Activated naive CD4-positive, alpha-beta T cell treated with Interleukin-2 at 50 U/mL for 16 hours (primary cell): ENCODE data around the gene CFAP46.

Experiments
- DNase-seq: peaks from one replicate; pipeline ENCODE4 v3.0.0-alpha.2; 2020

The CFAP46 gene

DNA sequence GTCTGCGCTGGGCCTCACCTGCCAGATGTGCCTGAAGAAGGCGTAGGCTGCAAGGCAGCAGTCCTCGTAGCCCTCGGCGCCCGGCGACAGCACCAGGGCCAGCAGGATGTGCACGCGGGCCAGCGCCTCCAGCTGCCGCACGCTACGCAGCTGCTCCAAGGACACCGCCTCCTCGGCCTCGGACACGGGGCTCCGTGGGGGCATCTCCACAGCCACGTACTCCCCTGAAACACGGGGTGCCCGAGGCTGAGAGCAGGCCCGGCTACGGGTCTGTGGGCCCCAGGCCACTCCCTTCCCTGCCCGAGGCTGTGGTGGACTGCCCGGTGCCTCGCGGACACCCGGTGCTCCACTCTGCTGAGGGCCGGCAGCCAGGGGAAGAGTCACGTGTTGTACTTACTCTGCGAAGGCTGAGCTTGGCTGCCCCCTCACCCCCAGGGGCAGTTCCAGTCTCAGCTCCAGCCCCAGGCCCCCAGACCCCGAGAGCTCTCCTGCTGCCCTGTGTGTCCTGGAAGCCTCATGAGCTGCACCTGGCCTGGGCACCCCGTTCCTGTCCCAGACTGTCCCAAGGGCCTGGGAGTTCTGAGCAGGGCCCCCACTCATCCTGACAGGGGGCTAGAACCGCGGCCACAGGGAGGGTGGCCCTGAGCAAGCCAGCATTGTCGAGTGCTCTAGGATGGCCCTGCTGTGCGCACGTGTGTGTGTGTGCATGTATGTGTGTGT, 62.8 kb downstream of the CFAP46 start:
- DNase-seq, result no peak

DNA sequence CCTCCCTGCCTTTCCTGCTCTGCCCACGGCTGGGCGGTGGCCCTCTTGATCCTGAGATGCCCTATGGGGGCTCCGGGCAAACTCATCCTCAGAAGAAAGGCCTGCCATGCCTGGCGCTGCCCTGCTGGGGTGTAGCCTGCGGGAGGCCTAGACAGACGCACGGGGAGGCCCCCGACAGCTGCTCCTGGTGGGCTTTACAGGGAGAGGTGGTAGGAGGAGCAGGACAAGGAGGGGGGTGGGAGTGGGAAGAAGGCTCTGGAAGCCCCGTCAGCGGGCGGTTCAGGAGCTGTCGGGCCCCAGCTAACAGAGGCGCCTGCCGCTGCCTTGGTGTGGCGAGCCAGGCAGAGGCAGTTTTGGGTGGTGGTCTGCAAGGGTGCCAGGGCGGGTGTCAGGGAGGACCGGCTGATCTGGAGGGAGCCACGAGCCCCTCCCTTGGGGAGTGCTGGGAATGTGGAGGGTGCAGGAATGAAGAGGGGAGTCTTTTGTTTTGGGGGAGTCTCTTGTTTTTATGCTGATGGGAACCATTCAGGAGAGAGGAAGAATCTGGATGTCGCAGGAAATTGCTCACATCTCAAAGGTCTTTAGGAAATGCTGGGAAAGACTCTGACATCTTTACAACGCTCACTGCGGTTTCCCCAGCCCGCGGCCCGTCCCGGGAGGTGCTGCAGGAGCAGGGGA, 63.5 kb downstream of the CFAP46 start:
- no peak for DNase-seq

DNA sequence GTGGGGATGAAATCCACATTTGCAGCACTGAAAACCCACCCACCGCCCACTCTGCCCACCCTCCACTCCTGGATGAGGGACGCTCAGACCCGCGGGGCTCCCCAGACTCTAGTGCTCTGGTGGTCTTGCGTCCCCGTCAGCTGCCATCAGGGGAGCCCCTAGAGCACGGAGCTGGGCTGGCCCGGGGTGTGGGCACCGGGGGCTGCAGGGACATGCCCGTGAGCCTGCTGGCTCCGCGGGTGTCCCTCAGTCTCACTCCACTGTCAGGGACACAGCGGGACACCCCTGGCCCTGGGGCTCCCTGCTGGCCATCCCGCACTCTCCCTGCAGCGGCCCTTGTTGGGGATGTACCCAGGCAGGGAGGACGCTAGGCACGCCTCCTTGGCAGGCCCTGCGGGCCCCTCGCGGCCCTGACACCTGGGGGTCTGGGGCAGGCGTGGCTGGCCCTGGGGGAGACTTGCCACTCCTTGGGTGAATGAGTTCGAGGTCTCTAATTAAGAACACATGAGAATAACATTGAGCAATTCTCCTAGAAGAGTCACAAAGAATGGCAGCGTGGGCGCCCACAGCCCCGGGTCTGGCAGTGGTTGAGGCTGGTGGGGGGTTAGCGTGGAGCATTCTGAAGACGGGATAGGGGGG, 64.2 kb downstream of the CFAP46 start:
- DNase-seq, result no peak

DNA sequence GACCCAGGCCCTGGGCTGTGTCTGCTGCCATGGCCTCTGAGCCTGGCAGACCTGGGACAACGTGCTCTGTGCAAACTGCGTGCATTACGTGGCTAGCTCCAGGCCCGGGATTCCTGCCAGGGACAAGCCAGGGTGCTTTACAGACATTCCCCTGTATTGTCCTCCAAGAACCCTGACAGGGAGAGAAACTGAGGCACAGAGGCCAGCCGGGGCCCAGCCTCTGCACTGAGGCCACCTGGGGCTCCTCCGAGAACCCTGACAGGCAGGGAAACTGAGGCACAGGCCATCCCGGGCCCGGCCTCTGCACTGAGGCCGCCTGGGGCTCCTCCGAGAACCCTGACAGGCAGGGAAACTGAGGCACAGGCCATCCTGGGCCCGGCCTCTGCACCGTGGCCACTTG, 64.9 kb downstream of the CFAP46 start:
- DNase-seq, result no peak

DNA sequence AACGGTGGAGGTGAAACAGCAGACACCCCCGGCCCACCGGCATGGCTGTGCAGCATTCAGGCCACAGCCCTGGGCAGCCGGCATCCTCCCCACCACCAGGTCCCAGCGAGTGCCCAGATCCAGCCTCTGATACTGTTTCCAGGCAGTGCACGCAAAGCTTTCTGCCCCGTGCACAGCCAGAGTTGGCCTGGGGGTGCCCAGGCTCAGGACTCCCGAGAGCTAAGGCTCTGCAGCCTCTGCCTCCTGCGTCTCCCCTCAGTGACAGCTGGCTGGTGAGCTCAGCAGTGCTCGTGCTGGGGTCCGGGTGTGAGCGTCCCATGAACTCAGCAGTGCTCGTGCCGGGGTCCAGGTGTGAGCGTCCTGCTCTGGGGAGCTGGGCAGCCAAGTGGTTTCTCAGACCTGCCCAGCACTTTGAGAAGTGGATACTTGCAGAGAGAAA, 65.4 kb downstream of the CFAP46 start:
- DNase-seq, result no peak

DNA sequence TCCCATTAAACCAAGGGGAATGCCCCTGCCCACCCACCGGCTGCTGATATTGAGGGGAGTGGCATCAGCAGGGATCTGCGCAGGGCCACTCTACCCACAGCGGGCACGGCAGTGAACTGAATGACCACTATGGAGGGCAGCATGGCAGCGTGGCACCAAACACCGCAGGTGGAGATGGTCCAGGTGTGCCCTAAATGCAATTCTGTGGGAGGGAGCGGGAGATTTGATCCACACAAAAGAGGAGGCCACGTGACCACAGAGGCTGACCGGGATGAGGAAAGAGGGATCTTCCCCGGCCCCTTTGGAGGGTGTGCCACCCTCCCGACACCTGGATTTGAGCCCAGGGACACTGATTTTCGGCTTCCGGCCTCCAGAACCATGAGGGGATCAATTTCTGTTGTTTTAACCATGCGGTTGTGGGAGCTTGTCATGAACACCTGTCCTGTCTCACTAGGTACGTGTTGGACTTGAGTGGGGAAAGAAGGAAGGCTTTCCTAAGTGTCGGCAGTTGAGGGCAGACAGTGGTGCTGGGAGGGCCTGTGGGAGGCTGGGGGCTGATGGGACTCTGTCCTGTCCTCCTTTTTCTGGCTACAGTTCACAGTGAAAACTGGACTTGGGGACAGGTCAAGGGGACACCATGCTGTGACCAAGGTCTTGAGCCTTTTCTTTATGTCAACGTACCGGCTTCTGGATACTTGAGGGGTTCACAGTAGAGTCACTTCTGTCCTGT, 66.1 kb downstream of the CFAP46 start:
- no peak for DNase-seq

DNA sequence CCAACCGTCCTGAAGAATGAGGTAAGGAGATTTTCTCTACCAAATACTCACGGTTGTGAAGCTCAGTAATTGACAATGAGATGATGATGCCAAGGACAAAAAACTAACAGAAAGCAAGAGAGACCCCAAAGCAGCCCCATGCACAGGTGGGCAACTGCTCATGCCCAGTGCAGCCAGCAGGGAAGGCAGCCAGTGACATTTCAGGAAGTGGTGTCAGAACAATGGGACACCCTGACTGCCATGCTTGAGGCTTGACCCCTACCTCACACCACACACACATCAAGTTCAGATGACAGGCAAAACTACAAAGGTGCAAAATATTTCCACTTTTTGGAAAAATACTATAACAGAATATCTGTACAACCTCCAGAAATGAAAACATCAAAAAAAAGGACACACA, 66.9 kb downstream of the CFAP46 start:
- DNase-seq, result no peak

DNA sequence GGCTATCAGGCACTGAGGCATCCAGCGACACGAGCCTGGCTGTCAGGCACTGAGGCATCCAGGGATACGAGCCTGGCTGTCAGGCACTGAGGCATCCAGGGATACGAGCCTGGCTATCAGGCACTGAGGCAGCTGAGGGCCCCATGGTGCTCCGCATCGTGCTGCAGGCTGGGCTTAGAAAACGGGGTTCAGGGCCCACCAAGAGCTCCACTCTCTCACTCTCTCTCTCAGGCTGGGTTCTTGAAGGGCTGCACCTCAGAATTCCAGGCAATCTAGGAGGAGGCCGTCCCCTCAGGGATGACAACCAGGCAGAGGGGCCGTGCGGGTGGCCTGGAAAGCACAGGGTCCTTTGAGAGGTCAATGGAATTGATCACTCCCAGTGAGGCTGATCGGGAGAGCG, 69.0 kb downstream of the CFAP46 start:
- no peak for DNase-seq

DNA sequence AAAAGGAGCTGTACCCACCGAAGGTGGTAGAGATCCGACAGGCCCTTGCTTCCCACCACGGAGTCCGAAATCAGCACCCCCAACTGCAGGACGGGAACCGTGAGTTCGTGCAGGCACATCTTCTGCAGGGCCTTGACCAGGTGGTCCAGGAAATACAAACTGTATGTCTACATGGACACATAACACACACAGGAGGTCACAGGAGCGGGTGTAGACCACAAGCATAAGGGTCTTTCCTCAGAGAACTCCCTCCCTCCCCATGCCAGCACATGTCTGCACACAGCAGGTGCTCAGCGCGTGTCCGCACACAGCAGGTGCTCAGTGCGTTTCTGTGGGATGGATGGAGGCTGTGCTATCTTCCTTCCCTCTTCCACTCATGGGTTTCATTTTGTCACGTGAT, 69.7 kb downstream of the CFAP46 start:
- DNase-seq, result no peak

DNA sequence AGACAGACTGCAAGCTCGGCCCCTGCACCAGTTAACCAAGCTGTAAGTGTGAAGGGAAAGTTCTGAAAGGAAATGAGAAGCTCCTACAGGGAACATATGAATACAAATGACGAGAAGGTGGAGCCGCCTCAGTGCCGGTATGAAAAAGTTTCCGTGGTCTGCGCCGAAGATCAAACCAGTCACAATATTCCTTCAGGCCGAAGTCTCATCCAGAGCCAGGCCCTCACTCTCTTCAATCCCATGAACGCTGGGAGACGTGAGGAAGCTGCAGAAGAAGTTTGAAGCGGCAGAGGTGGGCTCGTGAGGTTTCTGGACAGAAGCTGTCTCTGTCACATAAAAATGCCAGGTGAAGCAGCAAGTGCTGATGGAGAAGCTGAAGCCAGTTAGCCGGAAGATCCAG, 71.9 kb downstream of the CFAP46 start:
- no peak for DNase-seq

DNA sequence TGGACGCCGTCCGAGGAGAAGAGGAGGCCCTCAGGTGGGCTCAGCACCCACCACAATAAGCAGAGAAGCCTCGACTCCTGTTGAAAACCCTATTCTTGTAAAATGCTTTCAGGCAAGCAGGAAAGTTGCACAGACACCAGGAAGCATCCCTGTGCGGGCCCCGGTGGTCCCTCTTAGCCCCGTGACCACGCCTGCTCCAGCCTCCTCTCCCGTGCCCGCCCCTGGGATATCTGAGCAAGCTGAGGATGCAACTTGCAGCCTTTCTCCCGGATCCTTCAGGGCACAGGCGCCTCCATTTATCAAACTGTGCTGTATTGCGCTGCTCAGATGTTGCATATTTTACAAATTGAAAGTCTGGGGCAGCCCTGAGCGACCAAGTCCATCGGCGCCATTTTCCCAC, 72.7 kb downstream of the CFAP46 start:
- no peak for DNase-seq

DNA sequence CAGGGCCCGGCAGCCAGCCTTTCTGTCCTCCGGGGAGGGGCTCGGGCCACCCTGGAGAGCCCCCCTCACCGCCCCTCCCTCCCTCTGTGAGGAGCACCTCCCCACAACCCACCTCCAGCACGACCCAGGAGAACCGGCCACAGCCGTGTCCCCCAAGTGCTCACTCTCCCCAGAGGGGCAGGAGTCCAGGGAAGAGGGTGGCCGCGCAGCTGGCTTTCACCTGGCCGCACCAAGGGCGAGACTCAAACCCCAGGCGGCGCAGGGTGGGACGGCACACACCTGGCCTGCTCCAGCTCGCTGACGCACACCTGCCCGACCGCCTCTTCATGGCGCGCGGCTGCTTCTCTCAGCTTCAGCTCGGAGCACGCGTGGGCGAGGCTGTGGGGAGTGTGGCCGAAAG, 73.4 kb downstream of the CFAP46 start:
- no peak for DNase-seq

DNA sequence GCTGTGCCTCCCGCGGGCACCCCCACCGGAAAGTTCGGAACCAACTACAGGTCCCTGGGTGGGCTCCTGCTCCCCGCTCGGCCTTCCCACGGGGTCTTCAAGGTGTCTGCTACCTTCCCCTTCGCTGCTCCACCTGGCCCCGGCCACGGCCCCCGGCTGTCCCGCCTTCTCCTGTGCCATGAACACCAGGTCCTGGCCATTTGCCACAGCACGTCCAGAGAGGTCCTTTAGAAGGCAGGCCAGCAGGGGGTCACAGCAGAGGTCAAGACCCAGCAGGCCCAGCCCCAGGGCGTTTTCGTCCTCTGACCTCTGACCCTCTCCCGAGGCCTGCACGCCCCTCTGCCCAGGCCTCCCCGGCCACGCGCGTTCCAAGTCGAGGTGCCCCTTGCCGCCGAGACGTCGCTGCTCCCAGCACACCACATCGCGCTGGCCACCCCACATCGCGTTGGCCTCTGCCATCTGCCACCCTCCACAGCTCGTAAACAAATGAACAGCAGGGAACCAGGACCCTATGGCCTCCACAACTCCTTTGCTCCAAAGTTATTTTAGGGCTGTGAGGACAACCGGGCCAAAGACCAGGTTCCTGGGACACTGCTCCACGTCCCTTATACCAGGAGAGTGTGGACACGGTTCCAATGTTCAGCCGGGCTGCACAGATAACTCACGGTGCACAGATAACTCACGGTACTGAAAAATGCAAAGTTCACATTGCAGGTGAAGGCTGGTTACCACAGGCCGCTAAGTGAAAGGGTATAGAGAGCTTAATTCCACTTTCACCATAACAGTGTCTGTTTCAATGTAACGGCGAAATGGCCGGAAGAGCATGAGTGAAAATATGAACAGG, 74.3 kb downstream of the CFAP46 start:
- DNase-seq, result no peak

DNA sequence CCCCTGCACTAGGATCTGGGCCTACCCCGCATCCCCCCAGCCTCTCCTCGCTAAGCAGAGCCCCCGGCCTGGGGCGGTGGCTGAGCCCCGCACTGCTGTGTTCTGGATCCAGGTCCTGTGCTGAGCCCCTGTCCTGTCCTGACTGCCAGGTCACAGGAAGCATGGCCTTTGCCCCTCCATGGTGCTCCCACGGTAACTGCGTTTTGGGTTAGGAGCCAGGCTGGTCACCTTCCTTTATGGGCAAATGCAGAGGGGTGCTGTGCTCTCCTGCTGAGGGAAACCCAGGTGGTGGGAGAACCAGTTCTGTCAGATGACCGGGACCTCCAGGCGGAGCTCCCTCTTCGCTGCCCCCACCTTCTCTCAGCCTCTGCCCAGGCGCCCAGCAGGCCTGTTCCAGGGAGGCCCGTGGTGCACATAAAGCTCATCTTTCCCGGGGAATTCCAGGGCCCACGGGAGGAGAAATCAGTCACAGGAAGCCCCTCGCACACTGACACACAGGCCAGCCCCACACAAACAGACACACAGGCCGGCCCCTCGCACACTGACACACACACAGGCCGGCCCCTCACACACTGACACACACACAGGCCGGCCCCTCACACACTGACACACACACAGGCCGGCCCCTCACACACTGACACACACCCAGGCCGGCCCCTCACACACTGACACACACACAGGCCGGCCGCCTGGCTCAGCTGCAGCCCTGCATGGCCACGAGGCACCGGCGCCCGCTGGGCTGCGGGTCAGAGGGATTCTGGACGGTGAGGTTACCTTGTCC, 75.6 kb downstream of the CFAP46 start:
- no peak for DNase-seq

DNA sequence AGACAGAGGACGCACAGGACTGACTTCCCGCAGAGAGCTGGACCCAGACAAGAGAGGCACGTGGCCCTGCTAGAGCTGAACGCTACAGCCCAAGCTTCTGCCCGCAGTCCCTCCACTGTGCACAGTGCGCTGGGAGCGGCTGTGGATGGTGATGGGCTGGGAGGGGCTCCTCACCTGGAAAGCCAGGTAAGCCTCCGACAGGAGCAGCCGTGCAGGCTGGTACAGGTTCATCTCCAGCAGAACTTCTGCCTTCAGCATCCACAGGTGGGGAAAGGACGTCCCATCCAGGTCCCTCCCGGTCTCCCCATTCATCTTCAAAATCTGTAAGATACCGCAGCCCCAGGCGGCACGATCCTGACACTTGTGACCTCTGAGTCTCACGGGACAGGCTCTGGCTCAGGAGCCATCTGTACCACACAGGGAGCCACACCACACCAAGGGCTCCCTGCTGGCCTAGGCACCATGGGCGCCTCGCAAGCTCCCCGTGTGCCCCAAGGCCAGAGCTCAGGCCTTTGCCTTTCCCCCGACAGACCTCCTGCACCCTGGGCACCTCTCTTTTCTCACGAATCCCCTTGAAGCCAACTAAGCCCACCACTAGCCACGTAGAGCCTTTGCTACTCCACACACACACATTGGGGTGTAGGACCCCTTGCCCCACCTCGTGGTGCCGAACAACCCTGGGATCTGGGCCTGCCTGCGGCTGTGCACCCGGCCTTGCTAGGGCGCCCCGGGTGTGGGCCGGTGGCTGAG, 76.3 kb downstream of the CFAP46 start:
- no peak for DNase-seq

DNA sequence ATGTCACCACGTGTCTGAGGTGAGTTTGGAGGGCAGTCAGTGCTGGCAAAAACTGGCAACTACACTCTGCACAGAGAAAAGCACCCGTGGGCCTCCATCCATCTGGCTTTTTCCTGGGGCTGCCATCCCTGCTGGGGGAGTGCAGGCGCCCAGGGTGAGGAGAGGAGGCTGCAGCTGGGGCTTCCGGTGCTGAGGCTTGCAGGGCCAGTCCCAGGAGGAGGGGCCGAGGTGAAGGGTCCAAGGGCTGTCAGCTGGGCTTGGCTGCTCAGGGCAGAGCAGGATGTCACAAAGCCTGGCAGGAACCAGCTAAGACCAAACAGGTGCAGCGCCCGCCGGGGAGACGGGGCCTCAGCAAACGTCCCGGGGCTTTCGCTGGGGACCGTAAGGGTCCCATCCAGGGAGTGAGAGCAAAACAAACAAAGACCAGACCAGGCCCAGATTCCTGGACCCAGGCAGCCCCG, 77.2 kb downstream of the CFAP46 start:
- no peak for DNase-seq

DNA sequence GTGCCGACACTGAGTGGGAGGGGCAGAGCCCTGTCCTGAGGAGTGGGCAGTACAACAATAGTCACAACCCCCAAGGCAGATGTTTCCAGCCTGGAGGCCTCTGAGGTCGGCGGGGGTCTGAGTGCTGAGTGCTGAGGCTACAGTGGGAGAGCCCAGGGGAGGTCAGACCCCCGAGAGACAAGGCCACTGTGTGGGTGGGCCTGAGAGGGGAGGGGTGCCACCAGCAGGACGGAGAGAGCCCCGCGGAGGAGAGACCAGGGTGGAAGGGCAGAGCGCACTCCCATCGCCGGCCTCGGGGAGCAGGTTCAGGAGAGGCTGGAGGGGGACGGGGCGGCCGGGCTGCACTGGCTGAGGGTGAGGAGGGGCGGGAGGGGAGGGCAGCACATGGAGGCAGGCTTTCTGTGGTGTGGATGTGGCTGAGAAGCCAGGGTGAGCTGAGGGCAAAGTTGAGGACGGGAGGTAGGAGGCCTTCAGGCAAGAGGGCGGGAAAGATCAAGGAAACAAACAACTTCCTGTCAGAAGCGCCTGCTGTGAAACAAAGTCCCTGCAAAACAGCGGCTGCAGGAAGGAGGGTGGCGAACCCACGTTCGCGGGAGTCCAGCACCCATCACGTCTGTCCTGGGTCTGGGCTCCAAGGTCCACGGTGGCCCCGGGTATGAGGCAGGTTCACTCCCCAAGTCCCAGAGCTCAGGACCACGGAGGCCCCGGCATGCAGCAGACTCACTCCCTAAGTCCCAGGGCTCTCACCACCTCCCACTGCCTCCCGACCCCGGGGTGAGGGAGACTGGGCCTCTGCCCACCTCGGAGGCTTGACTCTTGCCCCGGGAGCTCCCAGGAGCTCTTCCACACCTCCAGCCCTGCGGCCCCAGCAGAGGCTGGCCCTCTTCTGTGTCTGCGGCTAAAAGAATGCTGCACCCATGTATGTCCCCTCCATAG, 79.6 kb downstream of the CFAP46 start:
- DNase-seq, result no peak

DNA sequence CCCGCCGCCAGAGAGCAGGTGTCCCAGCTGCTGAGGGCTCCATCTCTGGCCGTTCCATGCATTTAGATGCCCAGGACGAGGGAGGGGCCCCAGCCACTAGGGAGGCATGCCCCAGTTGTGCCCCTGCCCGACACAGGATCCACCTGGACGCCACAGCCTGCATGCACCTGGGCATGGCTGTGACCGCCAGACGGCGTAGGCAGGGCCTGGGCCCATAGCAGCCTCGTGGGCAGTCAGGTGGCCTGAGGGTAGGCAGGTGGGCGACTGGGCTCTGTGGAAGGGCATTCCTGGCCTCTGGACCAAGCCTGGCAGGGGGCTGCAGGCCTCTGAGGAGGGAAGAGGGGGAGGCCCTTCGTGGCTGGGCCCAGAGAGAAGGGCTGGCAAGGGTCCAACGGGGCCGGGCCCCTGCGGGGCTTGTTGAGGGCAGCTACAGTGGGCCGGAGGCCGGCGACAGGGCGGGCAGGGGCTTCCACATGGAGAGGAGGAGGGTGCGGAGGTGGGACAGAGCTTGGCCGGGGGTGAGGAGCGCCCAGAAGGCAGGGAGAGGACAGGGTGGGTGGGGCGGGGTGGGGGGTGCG, 80.4 kb downstream of the CFAP46 start:
- no peak for DNase-seq

DNA sequence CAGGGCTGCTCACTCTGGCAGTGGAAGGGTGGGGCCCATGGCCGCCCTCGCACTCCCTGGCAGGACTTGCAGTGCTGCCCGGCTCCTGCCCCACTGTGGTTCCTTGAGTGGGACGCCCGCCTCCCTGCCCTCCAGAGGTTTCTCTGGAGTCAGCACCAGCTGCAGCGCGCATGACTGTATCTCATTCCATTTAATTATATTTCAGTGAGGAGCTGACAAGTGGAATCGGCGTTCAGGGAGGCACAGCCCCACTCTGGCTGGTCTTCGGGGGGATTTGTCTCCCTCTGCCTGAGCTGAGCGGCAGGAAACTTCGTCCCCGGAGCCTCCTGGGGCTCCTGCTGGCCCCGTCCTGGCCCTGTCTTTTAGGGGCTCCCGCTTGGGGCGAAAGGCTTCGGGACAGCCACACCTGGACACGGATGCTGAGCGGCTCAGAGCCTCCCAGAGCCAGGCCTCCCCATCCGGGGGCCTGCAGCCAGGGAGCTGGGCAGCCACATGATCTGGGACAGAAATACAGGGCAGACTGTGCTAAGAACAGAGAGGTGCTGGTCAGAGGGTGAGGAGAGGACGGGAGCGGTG, 81.2 kb downstream of the CFAP46 start:
- no peak for DNase-seq
